Activated T-cell treated with anti-CD3 and anti-CD28 coated beads, Interleukin-2, amount 50 U/mL, for 24 hours (primary cell): ENCODE measurements around the gene IER3IP1.
"Not testable (repeated sequence)": the region's sequence is repeated elsewhere in the genome, so short reads cannot be mapped to it uniquely, and the experiment has no call there.

Experiments
- DNase-seq: peaks from one replicate; pipeline ENCODE4 v3.0.0-alpha.2; 2020
- H3K27ac Mint-ChIP-seq: 2 replicates; pipeline ENCODE4 v1.8.0; 2020; ENCODE audit warnings: mild to moderate bottlenecking, mixed read lengths
- H3K27me3 Mint-ChIP-seq: 2 replicates; pipeline ENCODE4 v1.8.0; 2020; ENCODE audit warnings: mixed read lengths
- H3K36me3 Mint-ChIP-seq: 2 replicates; pipeline ENCODE4 v1.8.0; 2020; ENCODE audit warnings: low read depth, mixed read lengths
- H3K4me1 Mint-ChIP-seq: 2 replicates; pipeline ENCODE4 v1.8.0; 2020; ENCODE audit warnings: low read depth, mixed read lengths
- H3K4me3 Mint-ChIP-seq: 2 replicates; pipeline ENCODE4 v1.8.0; 2020; ENCODE audit warnings: mild to moderate bottlenecking, moderate library complexity, mixed read lengths
- H3K9me3 Mint-ChIP-seq: 2 replicates; pipeline ENCODE4 v1.8.0; 2020; ENCODE audit warnings: mixed read lengths

Gene IER3IP1

GRCh38 chr18:47175898-47176575, at the start of gene IER3IP1:
TSS of gene IER3IP1 (minus strand) at chr18:47176364. CDS start at chr18:47176277, 87 bp downstream.
- DNase-seq = peak; percentile 94
- Mint-ChIP-seq H3K4me1 (peaks cover 6% of the 10 kb centered on the region), H3K27ac (peak within 1 kb of the TSS; percentile 35), H3K27me3 (peaks cover 3% of the 10 kb centered on the region), H3K36me3 (peaks cover 6% of the 10 kb centered on the region), H3K4me3 (no peak within 1 kb of the TSS), H3K9me3 (no peaks in the 10 kb centered on the region)

GRCh38 chr18:47215554-47216138, 39.5 kb upstream of the IER3IP1 start:
- Mint-ChIP-seq H3K9me3 (no peaks in the 10 kb centered on the region), H3K36me3 (no peaks in the 10 kb centered on the region), H3K27ac (no peak overlapping the region), H3K27me3 (peaks cover 56% of the 10 kb centered on the region), H3K4me3 (no peak overlapping the region), H3K4me1 (no peaks in the 10 kb centered on the region)
- DNase-seq = no peak

GRCh38 chr18:47209171-47209570, 33.0 kb upstream of the IER3IP1 start:
- no peak overlapping the region for H3K27ac Mint-ChIP-seq
- H3K9me3 Mint-ChIP-seq = no peaks in the 10 kb centered on the region
- H3K4me3 Mint-ChIP-seq = no peak overlapping the region
- peaks cover 53% of the 10 kb centered on the region for H3K27me3 Mint-ChIP-seq
- H3K36me3 Mint-ChIP-seq = no peaks in the 10 kb centered on the region
- no peak for DNase-seq
- H3K4me1 Mint-ChIP-seq = no peaks in the 10 kb centered on the region

- Mint-ChIP-seq H3K4me3 (no peak overlapping the region), H3K9me3 (no peaks in the 10 kb centered on the region), H3K4me1 (no peaks in the 10 kb centered on the region), H3K36me3 (no peaks in the 10 kb centered on the region), H3K27ac (no peak overlapping the region), H3K27me3 (peaks cover 39% of the 10 kb centered on the region)
- no peak for DNase-seq
Measured at GRCh38 chr18:47206945-47207637, 30.9 kb upstream of the IER3IP1 start.

- DNase-seq = no peak
- H3K4me3 Mint-ChIP-seq = no peak overlapping the region
- peaks cover 25% of the 10 kb centered on the region for H3K27me3 Mint-ChIP-seq
- no peak overlapping the region for H3K27ac Mint-ChIP-seq
- no peaks in the 10 kb centered on the region for H3K4me1 Mint-ChIP-seq
- no peaks in the 10 kb centered on the region for H3K9me3 Mint-ChIP-seq
- H3K36me3 Mint-ChIP-seq = no peaks in the 10 kb centered on the region
Measured at GRCh38 chr18:47204908-47205522, 28.9 kb upstream of the IER3IP1 start.

GRCh38 chr18:47203626-47204464, 27.7 kb upstream of the IER3IP1 start:
- no peaks in the 10 kb centered on the region for H3K4me1 Mint-ChIP-seq

GRCh38 chr18:47195961-47196360, 19.8 kb upstream of the IER3IP1 start:
- H3K9me3 Mint-ChIP-seq, H3K4me1 Mint-ChIP-seq, H3K4me3 Mint-ChIP-seq, H3K36me3 Mint-ChIP-seq, DNase-seq, H3K27ac Mint-ChIP-seq: not testable (repeated sequence)
- peaks cover 44% of the 10 kb centered on the region for H3K27me3 Mint-ChIP-seq

More at GRCh38 chr18:47203626-47204464, 27.7 kb upstream of the IER3IP1 start:
- DNase-seq = no peak
- Mint-ChIP-seq H3K27me3 (peaks cover 14% of the 10 kb centered on the region), H3K9me3 (no peaks in the 10 kb centered on the region), H3K4me3 (no peak overlapping the region), H3K27ac (no peak overlapping the region), H3K36me3 (no peaks in the 10 kb centered on the region)

- Mint-ChIP-seq H3K27me3 (peaks cover 48% of the 10 kb centered on the region), H3K27ac (no peak overlapping the region), H3K4me1 (no peaks in the 10 kb centered on the region), H3K36me3 (no peaks in the 10 kb centered on the region), H3K4me3 (no peak overlapping the region), H3K9me3 (no peaks in the 10 kb centered on the region)
- no peak for DNase-seq
Measured at GRCh38 chr18:47191961-47192360, 15.8 kb upstream of the IER3IP1 start.

GRCh38 chr18:47187721-47188120, 11.6 kb upstream of the IER3IP1 start:
- Mint-ChIP-seq H3K27ac (no peak overlapping the region), H3K4me3 (no peak overlapping the region), H3K36me3 (no peaks in the 10 kb centered on the region), H3K9me3 (peaks cover 18% of the 10 kb centered on the region), H3K4me1 (no peaks in the 10 kb centered on the region), H3K27me3 (peaks cover 27% of the 10 kb centered on the region)
- no peak for DNase-seq

- no peak overlapping the region for H3K27ac Mint-ChIP-seq
Measured at GRCh38 chr18:47184419-47185050, 8.4 kb upstream of the IER3IP1 start.

GRCh38 chr18:47182156-47182555, 6.0 kb upstream of the IER3IP1 start:
- not testable (repeated sequence) for DNase-seq, H3K27ac Mint-ChIP-seq, H3K4me1 Mint-ChIP-seq, H3K4me3 Mint-ChIP-seq, H3K36me3 Mint-ChIP-seq
- H3K27me3 Mint-ChIP-seq = peaks cover 13% of the 10 kb centered on the region
- peaks cover 18% of the 10 kb centered on the region for H3K9me3 Mint-ChIP-seq

More at GRCh38 chr18:47184419-47185050, 8.4 kb upstream of the IER3IP1 start:
- peaks cover 19% of the 10 kb centered on the region for H3K27me3 Mint-ChIP-seq
- peaks cover 18% of the 10 kb centered on the region for H3K9me3 Mint-ChIP-seq
- H3K4me1 Mint-ChIP-seq = no peaks in the 10 kb centered on the region
- no peaks in the 10 kb centered on the region for H3K36me3 Mint-ChIP-seq
- no peak for DNase-seq
- no peak overlapping the region for H3K4me3 Mint-ChIP-seq

- H3K4me3 Mint-ChIP-seq = no peak overlapping the region
- H3K4me1 Mint-ChIP-seq = peaks cover 2% of the 10 kb centered on the region
- no peak for DNase-seq
- H3K9me3 Mint-ChIP-seq = peaks cover 14% of the 10 kb centered on the region
- no peaks in the 10 kb centered on the region for H3K36me3 Mint-ChIP-seq
- peaks cover 6% of the 10 kb centered on the region for H3K27me3 Mint-ChIP-seq
- no peak overlapping the region for H3K27ac Mint-ChIP-seq
Measured at GRCh38 chr18:47180765-47181164, 4.6 kb upstream of the IER3IP1 start.

- Mint-ChIP-seq H3K9me3 (peaks cover 6% of the 10 kb centered on the region), H3K27ac (no peak overlapping the region), H3K4me1 (peaks cover 2% of the 10 kb centered on the region), H3K36me3 (no peaks in the 10 kb centered on the region), H3K4me3 (no peak overlapping the region), H3K27me3 (peaks cover 6% of the 10 kb centered on the region)
- no peak for DNase-seq
Measured at GRCh38 chr18:47179520-47179919, 3.4 kb upstream of the IER3IP1 start.
